A673 (cell line): ENCODE data around the gene PBX1. TPM values are rescaled to one million over a fixed set of nuclear protein-coding genes. Genes with fewer than 3 reads are reported as not detected.

Experiments
- BruUV-seq: library from RNA; stranded (reverse); fragments of 400-500 nt; replicated peaks from 2 replicates; lab custom pipeline; 2021; lab: Mats Ljungman, UMichigan
- CTCF ChIA-PET: fragments of 300-600 bp; sonication (Branson Sonifier 250); formaldehyde crosslinking; loops from one replicate; lab custom pipeline; 2022; ENCODE audit warnings: antibody characterized with exemption; lab: Charles Lee
- POLR2A ChIA-PET: fragments of 300-600 bp; sonication (Branson Sonifier 250); formaldehyde crosslinking; loops from one replicate; lab custom pipeline; 2022; ENCODE audit warnings: antibody characterized with exemption; ENCODE audit not compliant: low non-redundant PET; lab: Charles Lee
- DNase-seq: peaks from one replicate; pipeline ENCODE4 v3.0.0-alpha.2; 2015; ENCODE audit warnings: low spot score
- H3K27ac ChIP-seq: fragments of 200-600 bp; sonication (generic); 2 replicates; pipeline ENCODE4 v1.5.1; 2016; ENCODE audit warnings: mixed run types, low read depth, mild to moderate bottlenecking, mixed read lengths, antibody characterized with exemption, low read length; ENCODE audit not compliant: poor library complexity, severe bottlenecking
- H3K27me3 ChIP-seq: fragments of 200-600 bp; sonication (generic); replicated peaks from 2 replicates; pipeline ENCODE4 v1.6.1; 2017; ENCODE audit warnings: mixed run types, low read depth, mild to moderate bottlenecking, mixed read lengths, antibody characterized with exemption, low read length; ENCODE audit not compliant: insufficient read depth, poor library complexity
- H3K36me3 ChIP-seq: fragments of 200-600 bp; sonication (generic); 2 replicates; pipeline ENCODE4 v1.6.1; 2016; ENCODE audit warnings: mixed run types, mild to moderate bottlenecking, mixed read lengths, antibody characterized with exemption, low read length; ENCODE audit not compliant: insufficient read depth, poor library complexity, severe bottlenecking
- H3K4me1 ChIP-seq: fragments of 200-600 bp; sonication (generic); 2 replicates; pipeline ENCODE4 v1.6.1; 2017; ENCODE audit warnings: mixed run types, mild to moderate bottlenecking, mixed read lengths, antibody characterized with exemption, low read length; ENCODE audit not compliant: insufficient read depth, poor library complexity, severe bottlenecking
- H3K4me3 ChIP-seq: fragments of 200-600 bp; sonication (generic); 2 replicates; pipeline ENCODE4 v1.5.1; 2016; ENCODE audit warnings: low read depth, mixed run types, mild to moderate bottlenecking, mixed read lengths, low read length; ENCODE audit not compliant: poor library complexity, severe bottlenecking
- H3K9me3 ChIP-seq: fragments of 200-600 bp; sonication (generic); 2 replicates; pipeline ENCODE4 v1.6.1; 2016; ENCODE audit warnings: mixed run types, low read depth, mild to moderate bottlenecking, mixed read lengths, antibody characterized with exemption, low read length; ENCODE audit not compliant: poor library complexity, severe bottlenecking
- EZH2 ChIP-seq: fragments of 200-600 bp; sonication (generic); IDR thresholded peaks from 2 replicates; pipeline ENCODE4 v1.6.1; 2017; ENCODE audit warnings: borderline replicate concordance, low read depth, mild to moderate bottlenecking, mixed read lengths, antibody characterized with exemption, low read length; ENCODE audit not compliant: poor library complexity, severe bottlenecking
- intact Hi-C: fragments of 100-400 bp; cut with micrococcal nuclease; formaldehyde crosslinking; loops from one replicate; pipeline ENCODE4 v1.10.0; 2022; ENCODE audit not compliant: unreplicated experiment
- total RNA-seq: library from RNA; stranded (reverse); gene quantifications from 2 replicates; pipeline ENCODE4 v1.2.3, GENCODE V29; 2021
- TF ChIP-seq, protein P1 (sequence below): fragments of 300-800, 200-600 bp; sonication (generic); conservative IDR thresholded peaks from 2 replicates; pipeline ENCODE4 v1.5.1; 2017; ENCODE audit warnings: low read depth, mild to moderate bottlenecking, antibody characterized with exemption, low read length, moderate library complexity, mixed read lengths

The PBX1 gene
- total RNA-seq, 1 experiment from 2014 or later, result 51.5 TPM

DNA sequence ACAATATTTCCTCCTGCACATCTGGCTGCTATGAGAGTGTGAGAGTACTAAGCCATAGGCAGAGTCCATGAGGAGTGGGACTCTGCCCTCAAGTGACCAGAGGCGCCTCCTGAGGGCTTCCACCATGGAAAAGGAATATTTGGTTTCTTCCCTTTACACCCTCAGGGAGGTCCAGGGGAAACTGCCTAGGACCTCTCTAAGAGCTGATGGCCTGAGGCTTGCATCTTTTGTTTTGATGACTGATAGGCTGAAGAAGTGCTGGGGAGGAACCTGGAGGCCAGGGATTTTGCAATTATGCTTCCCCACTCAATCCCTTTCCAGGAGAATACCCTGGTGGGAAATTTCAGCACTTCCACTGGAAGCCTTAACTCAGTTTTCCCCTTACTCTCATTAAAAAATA is 111.0 kb downstream of the PBX1 start:
- intact Hi-C loops, result no loop called here
- Histone ChIP-seq H3K4me3 (no peak overlapping the region), H3K27me3 (no peaks in the 10 kb centered on the region), H3K4me1 (peaks cover 6% of the 10 kb centered on the region), H3K36me3 (no peaks in the 10 kb centered on the region), H3K9me3 (no peaks in the 10 kb centered on the region), H3K27ac (no peak overlapping the region)
- BruUV-seq, result no TSS peak
- CTCF ChIA-PET, result no interaction called here
- TF ChIP-seq, protein P1, sequence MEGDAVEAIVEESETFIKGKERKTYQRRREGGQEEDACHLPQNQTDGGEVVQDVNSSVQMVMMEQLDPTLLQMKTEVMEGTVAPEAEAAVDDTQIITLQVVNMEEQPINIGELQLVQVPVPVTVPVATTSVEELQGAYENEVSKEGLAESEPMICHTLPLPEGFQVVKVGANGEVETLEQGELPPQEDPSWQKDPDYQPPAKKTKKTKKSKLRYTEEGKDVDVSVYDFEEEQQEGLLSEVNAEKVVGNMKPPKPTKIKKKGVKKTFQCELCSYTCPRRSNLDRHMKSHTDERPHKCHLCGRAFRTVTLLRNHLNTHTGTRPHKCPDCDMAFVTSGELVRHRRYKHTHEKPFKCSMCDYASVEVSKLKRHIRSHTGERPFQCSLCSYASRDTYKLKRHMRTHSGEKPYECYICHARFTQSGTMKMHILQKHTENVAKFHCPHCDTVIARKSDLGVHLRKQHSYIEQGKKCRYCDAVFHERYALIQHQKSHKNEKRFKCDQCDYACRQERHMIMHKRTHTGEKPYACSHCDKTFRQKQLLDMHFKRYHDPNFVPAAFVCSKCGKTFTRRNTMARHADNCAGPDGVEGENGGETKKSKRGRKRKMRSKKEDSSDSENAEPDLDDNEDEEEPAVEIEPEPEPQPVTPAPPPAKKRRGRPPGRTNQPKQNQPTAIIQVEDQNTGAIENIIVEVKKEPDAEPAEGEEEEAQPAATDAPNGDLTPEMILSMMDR, result no peak
- no peak for TF ChIP-seq EZH2
- DNase-seq, result no peak
- POLR2A ChIA-PET, result no interaction called here

DNA sequence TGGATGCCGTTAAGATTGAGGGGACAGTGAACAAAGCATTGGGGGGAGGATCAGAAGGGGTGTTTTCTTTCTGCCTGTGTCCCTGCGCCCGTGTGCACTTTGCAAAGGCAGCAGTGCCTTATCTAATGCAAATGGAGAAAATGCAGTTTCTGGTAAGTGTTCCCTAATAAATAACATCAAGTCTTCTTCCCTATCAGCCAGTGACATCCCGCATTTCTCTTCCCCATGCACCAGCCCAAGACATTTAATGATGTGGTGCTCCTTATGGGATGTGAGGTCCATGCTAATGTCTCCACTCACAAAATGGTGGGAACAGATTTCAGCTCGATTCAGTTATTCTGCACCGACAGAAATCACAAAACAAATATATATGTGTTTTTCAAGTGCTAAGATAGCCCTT is 111.8 kb downstream of the PBX1 start:
- no peak overlapping the region for H3K27ac ChIP-seq
- no TSS peak for BruUV-seq
- H3K9me3 ChIP-seq, result no peaks in the 10 kb centered on the region
- peaks cover 6% of the 10 kb centered on the region for H3K4me1 ChIP-seq
- no peaks in the 10 kb centered on the region for H3K36me3 ChIP-seq
- H3K27me3 ChIP-seq, result no peaks in the 10 kb centered on the region
- POLR2A ChIA-PET, result no interaction called here
- TF ChIP-seq, protein P1, result no peak
- TF ChIP-seq EZH2, result no peak
- intact Hi-C loops, result no loop called here
- no peak overlapping the region for H3K4me3 ChIP-seq
- no peak for DNase-seq
- CTCF ChIA-PET, result interaction anchor here (0.6 kb wide), 1 partner anchor 39 kb away, joined by 4 read pairs; no protein-coding TSS in a partner anchor

DNA sequence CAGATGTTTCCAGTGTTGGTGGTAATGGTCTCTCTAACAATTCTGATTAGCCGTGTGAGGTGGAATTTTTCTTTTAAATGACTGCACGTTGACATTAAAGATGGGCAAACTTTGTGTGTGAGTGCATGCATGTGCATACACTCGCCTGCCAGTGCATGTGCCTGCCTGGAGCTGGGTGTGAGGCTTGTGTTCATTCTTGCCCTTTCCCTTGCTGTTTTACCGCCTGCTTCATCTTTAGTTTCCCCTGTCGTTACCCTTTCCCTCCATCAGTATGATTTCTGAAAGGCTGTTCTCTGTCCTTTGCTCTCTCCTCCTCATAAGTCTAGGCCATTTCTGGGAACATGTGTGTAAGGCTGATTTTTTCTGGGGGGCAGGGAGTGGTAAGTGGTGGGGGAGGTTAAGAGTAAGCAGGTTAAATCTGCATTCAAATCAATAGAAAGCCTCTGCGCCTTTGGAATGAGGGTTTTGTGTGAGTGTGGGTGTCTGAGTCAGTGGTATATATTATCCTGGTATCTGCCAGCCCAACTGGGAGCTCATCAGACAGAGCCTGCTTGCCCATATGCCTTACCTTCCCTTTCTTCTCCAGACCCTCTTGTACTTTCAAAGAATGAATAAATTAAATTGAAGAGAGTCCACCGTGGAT is 112.5 kb downstream of the PBX1 start:
- Histone ChIP-seq H3K4me3 (no peak overlapping the region), H3K36me3 (no peaks in the 10 kb centered on the region), H3K4me1 (peaks cover 6% of the 10 kb centered on the region), H3K9me3 (no peaks in the 10 kb centered on the region), H3K27ac (no peak overlapping the region), H3K27me3 (no peaks in the 10 kb centered on the region)
- intact Hi-C loops, result no loop called here
- TF ChIP-seq, protein P1, result no peak
- no peak for TF ChIP-seq EZH2
- ChIA-PET POLR2A (no interaction called here), CTCF (no interaction called here)
- no TSS peak for BruUV-seq
- no peak for DNase-seq
